K562 (cell line): ENCODE results near the gene CENPE.

Source experiments
- ATF2 ChIP-seq: sonication (generic); formaldehyde crosslinking; IDR thresholded peaks from 2 replicates; pipeline ENCODE4 v1.8.1; 2022; ENCODE audit warnings: missing genetic modification reagents
- CTCF ChIP-seq, 3 experiments: IDR thresholded peaks in 2 of 3; conservative IDR thresholded peaks in 1 of 3; 2 replicates each; pipeline ENCODE4 v1.5.1; 2011 to 2012; ENCODE audit warnings: low read length in 3 of 3, mild to moderate bottlenecking in 3 of 3, control low read depth in 2 of 3, improper control_type of control experiment in 1 of 3, inconsistent platforms in 1 of 3, low read depth in 1 of 3, mixed read lengths in 1 of 3, moderate library complexity in 1 of 3; ENCODE audit not compliant: insufficient read depth in 2 of 3
- DEAF1 ChIP-seq: fragments of 450-650 bp; formaldehyde crosslinking; IDR thresholded peaks from 2 replicates; pipeline ENCODE4 v1.4.0; 2020; ENCODE audit warnings: mild to moderate bottlenecking, moderate library complexity
- ELK1 ChIP-seq: sonication (generic); formaldehyde crosslinking; IDR thresholded peaks from 2 replicates; pipeline ENCODE4 v1.8.1; 2022; ENCODE audit warnings: missing genetic modification reagents
- HBP1 ChIP-seq: fragments of 450-650 bp; formaldehyde crosslinking; IDR thresholded peaks from 2 replicates; pipeline ENCODE4 v1.4.0; 2022; ENCODE audit warnings: missing genetic modification characterization
- MIER1 ChIP-seq: fragments of 450-650 bp; IDR thresholded peaks from 2 replicates; pipeline ENCODE4 v1.6.1; 2016; ENCODE audit warnings: antibody characterized with exemption, mild to moderate bottlenecking, low read depth
- POLR2A ChIP-seq: fragments of 450-650 bp; conservative IDR thresholded peaks from 2 replicates; pipeline ENCODE4 v1.6.1; 2016
- PRMT5 ChIP-seq: sonication (generic); formaldehyde crosslinking; IDR thresholded peaks from 2 replicates; pipeline ENCODE4 v1.5.0; 2020; ENCODE audit warnings: missing genetic modification reagents
- STAG1 ChIP-seq: sonication (generic); formaldehyde crosslinking; IDR thresholded peaks from 2 replicates; pipeline ENCODE4 v1.5.0; 2020; ENCODE audit warnings: missing genetic modification reagents, borderline replicate concordance
- TEAD4 ChIP-seq, 2 experiments: sonication (generic) in 1 of 2; formaldehyde crosslinking in 1 of 2; IDR thresholded peaks; 2 replicates each; pipeline versions ENCODE4 v1.6.1 to v1.8.0; 2012 to 2022; ENCODE audit warnings: borderline replicate concordance in 1 of 2, inconsistent platforms in 1 of 2, low read length in 1 of 2, mild to moderate bottlenecking in 1 of 2, missing genetic modification reagents in 1 of 2
- USF1 ChIP-seq: sonication (generic); formaldehyde crosslinking; IDR thresholded peaks from 2 replicates; pipeline ENCODE4 v1.9.0; 2022; ENCODE audit warnings: mild to moderate bottlenecking, missing genetic modification reagents
- WHSC1 ChIP-seq: IDR thresholded peaks from one replicate; pipeline ENCODE4 v1.6.1; 2012; ENCODE audit warnings: low read length, control low read depth, inconsistent platforms
- ZZZ3 ChIP-seq: fragments of 450-650 bp; IDR thresholded peaks from 2 replicates; pipeline ENCODE4 v1.6.1; 2016; ENCODE audit warnings: antibody characterized with exemption, mild to moderate bottlenecking, moderate library complexity

DNA sequence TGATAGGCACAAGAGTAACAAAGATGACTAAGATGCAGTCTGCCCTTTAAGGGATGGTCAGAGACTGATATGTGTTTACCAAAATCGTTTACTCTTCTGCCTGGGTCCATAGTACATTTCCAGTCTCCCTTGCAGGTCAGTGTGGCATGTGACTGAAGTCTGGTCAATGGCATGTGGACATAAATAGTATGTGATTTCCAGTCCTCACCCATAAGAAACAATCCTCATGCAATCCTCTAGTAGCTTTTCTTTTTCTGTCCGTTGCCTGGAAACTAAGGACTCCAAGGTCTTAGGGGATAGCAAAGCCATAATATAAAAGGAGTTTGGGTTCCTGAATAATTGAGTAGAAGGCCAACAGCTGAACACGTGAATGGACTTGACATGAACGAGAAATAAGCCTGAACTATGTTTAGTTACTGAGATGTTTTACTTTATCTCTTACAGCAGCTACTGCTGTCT, 122.7 kb downstream of the CENPE start:
- no peak for TF ChIP-seq CTCF (IDR thresholded peaks at IDR 0.05 in 2 of 3, conservative IDR thresholded peaks at IDR 0.05 in 1 of 3; ENCODE audit: insufficient read depth in 2 of 3, low read depth in 1 of 3, low read length in 3 of 3)
- TF ChIP-seq ELK1 (CRISPR knock-in tag) = no peak
- TF ChIP-seq USF1 = no peak
- no peak for TF ChIP-seq MIER1
- TF ChIP-seq PRMT5 (CRISPR knock-in tag) = no peak
- no peak for TF ChIP-seq DEAF1 (CRISPR knock-in tag)
- no peak for TF ChIP-seq ZZZ3
- no peak for TF ChIP-seq WHSC1
- no peak for TF ChIP-seq HBP1 (CRISPR knock-in tag)
- no peak for TF ChIP-seq STAG1 (CRISPR knock-in tag)
- TF ChIP-seq ATF2 (CRISPR knock-in tag) = no peak
- TF ChIP-seq POLR2A = no peak
- TF ChIP-seq TEAD4 (IDR thresholded peaks at IDR 0.05; ENCODE audit: low read length) = no peak
- TF ChIP-seq TEAD4 (CRISPR knock-in tag; IDR thresholded peaks at IDR 0.05; ENCODE audit: borderline replicate concordance) = no peak
